Upper lobe of left lung (tissue), 6 donors: Measurements from ENCODE around the gene ENDOV. TPM values are rescaled to one million over a fixed set of nuclear protein-coding genes. Genes with fewer than 3 reads are reported as not detected.
"Not testable (repeated sequence)": the region's sequence is repeated elsewhere in the genome, so short reads cannot be mapped to it uniquely, and the experiment has no call there.

Source experiments
- ATAC-seq, 2 donors: fragments of 200-7000 bp; cut with Tn5 transposase; one replicate each; pipeline ENCODE4 v1.9.1; 2022; ENCODE audit warnings: mild to moderate bottlenecking in 2 of 2, moderate library complexity in 2 of 2; ENCODE audit not compliant: low FRiP score in 2 of 2
- DNase-seq, 2 donors: peaks; one replicate each; pipeline ENCODE4 v3.0.0-alpha.2; 2019 to 2020
- H3K27ac ChIP-seq, 4 donors: fragments of 200-600 bp; sonication (generic); one replicate each; pipeline ENCODE4 v1.5.1; 2016 to 2019
- H3K27me3 ChIP-seq, 4 donors: fragments of 200-600 bp; sonication (generic); one replicate each; pipeline ENCODE4 v1.5.1; 2017 to 2019
- H3K36me3 ChIP-seq, 4 donors: fragments of 200-600 bp; sonication (generic); one replicate each; pipeline ENCODE4 v1.5.1; 2016 to 2019
- H3K4me1 ChIP-seq, 4 donors: fragments of 200-600 bp; sonication (generic); one replicate each; pipeline ENCODE4 v1.5.1; 2018 to 2019
- H3K4me3 ChIP-seq, 4 donors: fragments of 200-600 bp; sonication (generic); one replicate each; pipeline ENCODE4 v1.5.1; 2017 to 2019; ENCODE audit warnings: mild to moderate bottlenecking in 2 of 4, moderate library complexity in 1 of 4
- H3K9me3 ChIP-seq, 4 donors: fragments of 200-600 bp; sonication (generic); one replicate each; pipeline ENCODE4 v1.5.1; 2018 to 2019
- CTCF ChIP-seq, 6 experiments: fragments of 450-650 bp in 4 of 6; fragments of 200-600 bp in 2 of 6; sonication (generic) in 2 of 6; IDR thresholded peaks; one replicate each; pipeline ENCODE4 v1.5.1; 2016 to 2019; ENCODE audit warnings: antibody characterized with exemption in 6 of 6
- EP300 ChIP-seq, 4 donors: sonication (generic); formaldehyde crosslinking; IDR thresholded peaks; one replicate each; pipeline ENCODE4 v1.5.1; 2017; ENCODE audit warnings: antibody characterized with exemption in 4 of 4, control low read depth in 2 of 4
- POLR2A ChIP-seq, 4 donors: fragments of 450-650 bp; IDR thresholded peaks; one replicate each; pipeline ENCODE4 v1.5.1; 2016 to 2017; ENCODE audit warnings: antibody characterized with exemption in 4 of 4, mild to moderate bottlenecking in 2 of 4
- POLR2AphosphoS5 ChIP-seq, 2 donors: sonication (generic); formaldehyde crosslinking; IDR thresholded peaks; one replicate each; pipeline ENCODE4 v1.5.1; 2017; ENCODE audit warnings: antibody characterized with exemption in 2 of 2
- WGBS, 2 donors: methylation state at CpG; one replicate each; pipeline ENCODE4 v1.1.5; 2017 to 2018; 5-methylcytosine and 5-hydroxymethylcytosine counted together
- total RNA-seq, 6 donors: library from RNA; depleted of rRNA in 4 of 6; stranded (reverse); fragments of >200 nt in 4 of 6; gene quantifications; one replicate each; pipeline versions ENCODE4 v1.1.0 to v1.2.1, GENCODE V29; 2016 to 2021
- donor health status: DM: no; HTN: no; CAD: no; lungs with moderate emphysema.
- donor health status: DM: no; HTN: yes; CAD: no; lungs with severe emphysema.

The ENDOV gene
- total RNA-seq, 6 donors from 2014 or later, result 16.7 to 93.2 (median 25.6) TPM

- no peak overlapping the region for H3K27ac ChIP-seq
- no peak for DNase-seq
- TF ChIP-seq CTCF (IDR thresholded peaks at IDR 0.05) (no peak), EP300 (IDR thresholded peaks at IDR 0.05) (no peak), POLR2AphosphoS5 (IDR thresholded peaks at IDR 0.05) (no peak), POLR2A (IDR thresholded peaks at IDR 0.05) (no peak)
- WGBS, 2 donors, result 91% methylated on average over 8 of the region's 8 CpGs
- H3K36me3 ChIP-seq, result no peaks in the 10 kb centered on the region
- H3K4me1 ChIP-seq, result peaks cover 0 to 9% (median 0%) of the 10 kb centered on the region in 4 donors
- H3K9me3 ChIP-seq, result no peaks in the 10 kb centered on the region
- H3K27me3 ChIP-seq, result no peaks in the 10 kb centered on the region
- H3K4me3 ChIP-seq, result no peak overlapping the region
- ATAC-seq, result no peak
These were observed 8.8 kb upstream of the ENDOV start for GRCh38 chr17:80406146-80406545.

DNA sequence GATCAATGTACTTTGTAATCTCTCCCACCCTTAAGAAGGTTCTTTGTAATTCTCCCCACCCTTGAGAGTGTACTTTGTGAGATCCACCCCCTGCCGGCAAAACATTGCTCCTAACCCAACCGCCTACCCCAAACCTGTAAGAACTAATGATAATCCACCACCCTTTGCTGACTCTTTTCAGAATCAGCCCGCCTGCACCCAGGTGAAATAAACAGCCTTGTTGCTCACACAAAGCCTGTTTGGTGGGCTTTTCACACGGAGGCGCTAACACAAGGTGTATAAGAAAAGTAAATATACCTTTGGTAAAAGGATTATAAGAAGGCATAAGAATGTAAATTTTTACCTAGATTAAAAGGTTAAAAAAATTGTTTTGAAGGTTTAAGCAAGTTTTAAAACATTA is 7.0 kb upstream of the ENDOV start:
- not testable (repeated sequence) for H3K27ac ChIP-seq, H3K27me3 ChIP-seq, H3K9me3 ChIP-seq, ATAC-seq, H3K36me3 ChIP-seq, H3K4me3 ChIP-seq, H3K4me1 ChIP-seq, DNase-seq
- WGBS, 2 donors, result 80 to 81% methylated on average over 5 of the region's 5 CpGs

DNA sequence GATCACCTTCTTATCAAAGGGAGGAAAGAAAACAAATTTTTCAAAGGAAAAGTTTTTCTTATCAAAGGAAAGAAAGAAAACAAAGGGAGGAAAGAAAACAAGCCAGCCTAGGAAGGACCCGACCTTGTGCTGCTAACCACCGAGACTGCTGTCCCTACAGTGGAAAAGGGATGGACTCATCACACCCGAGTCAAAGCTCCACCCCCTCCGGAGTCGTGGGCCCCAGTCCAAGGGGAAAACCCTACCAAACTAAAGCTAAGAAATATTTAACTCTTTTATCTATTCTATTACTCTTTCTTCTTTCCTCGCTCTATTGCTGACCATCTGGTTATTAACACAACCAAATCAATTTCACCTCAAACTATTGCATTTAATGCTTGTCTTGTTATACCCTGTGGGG is 6.1 kb upstream of the ENDOV start:
- ATAC-seq (no peak), DNase-seq (no peak)
- WGBS, 2 donors, result 13% methylated on average over 6 of the region's 6 CpGs
- H3K36me3 ChIP-seq, result no peaks in the 10 kb centered on the region
- no peaks in the 10 kb centered on the region for H3K9me3 ChIP-seq
- no peak overlapping the region for H3K4me3 ChIP-seq
- no peak overlapping the region for H3K27ac ChIP-seq
- TF ChIP-seq POLR2A (IDR thresholded peaks at IDR 0.05) (no peak), POLR2AphosphoS5 (IDR thresholded peaks at IDR 0.05) (no peak), CTCF (IDR thresholded peaks at IDR 0.05) (no peak), EP300 (IDR thresholded peaks at IDR 0.05) (no peak)
- no peaks in the 10 kb centered on the region for H3K27me3 ChIP-seq
- H3K4me1 ChIP-seq, result peaks cover under 1 to 11% (median 5%) of the 10 kb centered on the region in 4 donors

- TF ChIP-seq POLR2A (IDR thresholded peaks at IDR 0.05) (no peak), EP300 (IDR thresholded peaks at IDR 0.05) (no peak), POLR2AphosphoS5 (IDR thresholded peaks at IDR 0.05) (no peak), CTCF (IDR thresholded peaks at IDR 0.05) (no peak)
These were observed 5.3 kb upstream of the ENDOV start for GRCh38 chr17:80409626-80410025.

DNA sequence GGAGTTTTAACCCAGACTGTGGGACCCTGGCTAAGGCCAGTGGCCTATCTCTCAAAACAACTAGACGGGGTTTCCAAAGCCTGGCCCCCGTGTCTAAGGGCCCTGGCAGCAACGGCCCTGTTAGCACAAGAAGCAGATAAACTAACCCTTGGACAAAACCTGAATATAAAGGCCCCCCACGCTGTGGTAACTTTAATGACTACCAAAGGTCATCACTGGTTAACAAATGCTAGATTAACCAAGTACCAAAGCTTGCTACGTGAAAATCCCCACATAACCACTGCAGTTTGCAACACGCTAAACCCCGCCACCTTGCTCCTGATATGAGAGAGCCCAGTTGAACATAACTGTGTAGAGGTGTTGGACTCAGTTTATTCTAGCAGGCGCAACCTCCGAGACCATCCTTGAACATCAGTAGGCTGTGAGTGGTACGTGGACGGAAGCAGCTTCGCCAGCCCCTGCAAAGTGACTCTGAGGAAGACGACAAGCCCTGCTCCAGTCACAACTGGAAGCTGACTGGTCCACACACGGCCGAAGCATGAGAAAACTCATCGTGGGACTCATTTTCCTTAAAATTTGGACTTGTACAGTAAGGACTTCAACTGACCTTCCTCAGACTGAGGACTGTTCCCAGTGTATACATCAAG is 4.4 kb upstream of the ENDOV start:
- DNase-seq, ATAC-seq, H3K36me3 ChIP-seq, H3K27ac ChIP-seq, H3K4me3 ChIP-seq, H3K9me3 ChIP-seq, H3K27me3 ChIP-seq: not testable (repeated sequence)
- H3K4me1 ChIP-seq, result peaks cover 7 to 20% (median 14%) of the 10 kb centered on the region in 4 donors
- 84 to 86% methylated on average over 8 to 16 of the region's 16 CpGs for WGBS, 2 donors

More at GRCh38 chr17:80409626-80410025, 5.3 kb upstream of the ENDOV start:
- Histone ChIP-seq H3K27me3 (no peaks in the 10 kb centered on the region), H3K36me3 (no peaks in the 10 kb centered on the region), H3K9me3 (no peaks in the 10 kb centered on the region), H3K27ac (no peak overlapping the region), H3K4me3 (no peak overlapping the region), H3K4me1 (peaks cover 7 to 19% (median 12%) of the 10 kb centered on the region in 4 donors)
- 93 to 94% methylated on average over 13 of the region's 13 CpGs for WGBS, 2 donors
- DNase-seq, result no peak
- ATAC-seq, result no peak
